Adrenal gland (tissue), 12 donors: ENCODE results near the gene TMEM258. TPM values are rescaled to one million over a fixed set of nuclear protein-coding genes. Genes with fewer than 3 reads are reported as not detected.

Experiments
- DNase-seq, 7 donors: peaks; one replicate each; pipeline ENCODE4 v3.0.0-alpha.2; 2019 to 2020
- H3K27ac ChIP-seq, 5 donors: fragments of 200-600 bp; sonication (generic) in 4 of 5; 1 replicate in 3 of 5; 2 replicates in 2 of 5; pipeline versions ENCODE4 v1.5.1 to v1.8.0; 2016 to 2020; ENCODE audit warnings: mild to moderate bottlenecking in 1 of 5
- H3K27me3 ChIP-seq: fragments of 200-600 bp; 2 replicates; pipeline ENCODE4 v1.8.0; 2021
- H3K36me3 ChIP-seq, 2 donors: fragments of 200-600 bp; replicated peaks in 1 of 2; 1 replicate in 1 of 2; 2 replicates in 1 of 2; pipeline versions ENCODE4 v1.5.1 to v1.8.0; 2018 to 2022
- H3K4me1 ChIP-seq, 2 donors: fragments of 200-600 bp; replicated peaks in 1 of 2; 1 replicate in 1 of 2; 2 replicates in 1 of 2; pipeline versions ENCODE4 v1.5.1 to v1.8.0; 2018 to 2021
- H3K4me3 ChIP-seq, 4 donors: fragments of 200-600 bp; sonication (generic) in 3 of 4; one replicate each; pipeline ENCODE4 v1.5.1; 2016 to 2018
- H3K9me3 ChIP-seq, 3 donors: fragments of 200-600 bp; sonication (generic) in 1 of 3; replicated peaks in 1 of 3; 1 replicate in 2 of 3; 2 replicates in 1 of 3; pipeline versions ENCODE4 v1.5.1 to v1.8.0; 2016 to 2021
- CTCF ChIP-seq, 6 experiments: fragments of 450-650 bp in 4 of 6; fragments of 200-600 bp in 2 of 6; sonication (generic) in 1 of 6; IDR thresholded peaks; 1 replicate in 5 of 6; 2 replicates in 1 of 6; pipeline versions ENCODE4 v1.5.1 to v1.8.0; 2016 to 2021; ENCODE audit warnings: antibody characterized with exemption in 6 of 6, mild to moderate bottlenecking in 2 of 6, moderate library complexity in 1 of 6
- POLR2A ChIP-seq, 2 donors: fragments of 450-650 bp; IDR thresholded peaks; one replicate each; pipeline ENCODE4 v1.6.1; 2017; ENCODE audit warnings: antibody characterized with exemption in 2 of 2, mild to moderate bottlenecking in 2 of 2, moderate library complexity in 1 of 2
- whole genome bisulfite sequencing, 4 donors: extraction: QIAGEN DNeasy Blood & Tissue Kit in 2 of 4; methylation state at CpG; one replicate each; pipeline versions ENCODE4 v1.1.5 to v1.1.7; 2013 to 2017; 5-methylcytosine and 5-hydroxymethylcytosine counted together
- intact Hi-C, 2 donors: fragments of 100-400 bp; cut with DNase I; formaldehyde crosslinking; loops; one replicate each; pipeline versions ENCODE4 v1.14.1 to v1.15.0; 2022 to 2023
- polyA plus RNA-seq, 3 donors: library from polyadenylated mRNA; stranded (reverse); fragments of 200-250 nt in 2 of 3; fragments of 350-450 nt in 1 of 3; fragmentation: Illumina TruSeq in 1 of 3; extraction: RNeasy Lipid Tissue Mini Kit (QIAGEN cat#74804) in 1 of 3; gene quantifications; one replicate each; pipeline ENCODE4 v1.2.3, GENCODE V29; 2013 to 2014
- total RNA-seq, 9 donors: library from RNA; depleted of rRNA in 4 of 9; stranded (reverse); fragments of >200 nt in 4 of 9; fragments of 120-200 nt in 1 of 9; fragmentation: NEBNext Ultra II Directional in 1 of 9; extraction: Animal tissue kit (Norgen Biotek cat#: 25700) in 1 of 9; gene quantifications; one replicate each; pipeline versions ENCODE4 v1.1.0 to v1.2.4, GENCODE V29; 2013 to 2023
- donor health status: healthy with polysubstance abuse.
- donor health status: Bipolar disorder and iron deficiency.
- donor health status: DM: yes; HTN: yes; CAD: no.
- donor health status: DM: no; HTN: no; CAD: no.
- donor health status: DM: no; HTN: no; CAD: no.
- donor health status: DM: yes; HTN: yes; CAD: no.

Gene TMEM258
- total and polyA plus RNA-seq, 12 donors, result 22.8 to 215 (median 139) TPM

- H3K36me3 ChIP-seq, result no peaks in the 10 kb centered on the region
- intact Hi-C loops, result no loop called here
- no peaks in the 10 kb centered on the region for H3K27me3 ChIP-seq
- H3K9me3 ChIP-seq, result no peaks in the 10 kb centered on the region
- H3K4me3 ChIP-seq, result no peak overlapping the region
- H3K27ac ChIP-seq, result no peak overlapping the region
- H3K4me1 ChIP-seq, result no peaks in the 10 kb centered on the region
- 59 to 78% (median 68%) methylated on average over 7 to 11 of the region's 11 CpGs for WGBS, 4 donors
- no peak for DNase-seq
- TF ChIP-seq CTCF (IDR thresholded peaks at IDR 0.05), result no peak
- no peak for TF ChIP-seq POLR2A (IDR thresholded peaks at IDR 0.05)
Measured at GRCh38 chr11:61768376-61769076, 23.9 kb downstream of the TMEM258 start.

DNA sequence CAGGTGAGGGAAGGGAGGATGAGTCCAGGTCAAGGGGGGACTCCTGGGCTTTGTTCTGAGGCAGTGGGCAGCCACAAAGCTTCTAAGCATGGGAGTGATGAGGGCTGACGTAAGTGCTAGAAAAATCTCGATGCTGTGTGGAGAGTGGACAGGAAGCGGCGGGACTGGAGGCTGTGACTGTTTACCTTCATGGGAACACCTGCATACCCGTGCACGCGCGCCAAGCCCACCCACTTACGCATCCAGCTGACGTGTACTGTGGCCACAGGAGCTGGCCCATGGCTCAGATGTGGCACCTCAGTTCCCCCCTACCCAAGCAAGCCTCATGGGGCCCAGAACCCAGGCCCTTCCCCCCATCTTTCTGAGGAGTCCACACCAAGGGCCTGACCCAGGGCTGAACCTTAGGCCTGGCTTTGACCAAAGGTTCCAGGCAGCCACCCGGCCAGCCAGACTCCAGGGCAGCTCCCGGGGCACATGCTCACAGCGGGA is 26.0 kb downstream of the TMEM258 start:
- TF ChIP-seq POLR2A (IDR thresholded peaks at IDR 0.05) (no peak), CTCF (IDR thresholded peaks at IDR 0.05) (no peak)
- no peak for DNase-seq
- intact Hi-C loops, result no loop called here
- H3K36me3 ChIP-seq, result no peaks in the 10 kb centered on the region
- WGBS, 4 donors, result 77 to 88% (median 84%) methylated on average over 10 to 13 of the region's 13 CpGs
- no peaks in the 10 kb centered on the region for H3K4me1 ChIP-seq
- no peaks in the 10 kb centered on the region for H3K27me3 ChIP-seq
- H3K4me3 ChIP-seq, result no peak overlapping the region
- no peak overlapping the region for H3K27ac ChIP-seq
- no peaks in the 10 kb centered on the region for H3K9me3 ChIP-seq

DNA sequence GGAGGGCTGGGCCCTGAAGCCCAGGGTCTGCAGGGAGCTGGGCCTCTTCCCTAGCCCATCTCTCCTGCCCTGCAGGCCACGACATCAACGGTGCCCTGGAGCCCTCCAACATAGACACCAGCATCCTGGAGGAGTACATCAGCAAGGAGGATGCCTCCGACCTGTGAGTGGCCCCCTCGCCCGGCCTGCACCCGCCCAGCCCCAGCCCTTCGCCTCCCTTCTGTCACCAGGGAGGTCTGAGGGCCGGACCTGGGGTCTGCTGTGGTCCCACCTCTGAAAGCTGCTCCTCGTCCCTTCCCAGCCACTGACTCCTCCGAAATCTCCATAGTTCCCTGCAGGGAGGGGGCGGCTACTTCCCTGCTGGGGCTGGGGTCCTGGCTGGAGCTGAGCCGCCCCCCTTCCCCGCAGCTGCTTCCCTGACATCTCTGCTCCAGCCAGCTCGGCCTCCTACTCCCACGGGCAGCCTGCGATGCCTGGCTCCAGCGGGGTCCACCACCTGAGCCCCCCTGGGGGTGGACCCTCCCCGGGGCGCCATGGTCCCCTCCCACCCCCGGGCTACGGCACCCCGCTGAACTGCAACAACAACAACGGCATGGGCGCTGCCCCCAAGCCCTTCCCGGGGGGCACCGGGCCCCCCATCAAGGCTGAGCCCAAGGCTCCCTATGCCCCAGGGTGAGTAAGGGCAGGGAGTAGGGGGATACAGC is 26.7 kb downstream of the TMEM258 start:
- Histone ChIP-seq H3K36me3 (no peaks in the 10 kb centered on the region), H3K27me3 (no peaks in the 10 kb centered on the region), H3K27ac (no peak overlapping the region), H3K9me3 (no peaks in the 10 kb centered on the region), H3K4me1 (no peaks in the 10 kb centered on the region), H3K4me3 (no peak overlapping the region)
- 79 to 95% (median 82%) methylated on average over 7 to 26 of the region's 26 CpGs for WGBS, 4 donors
- TF ChIP-seq POLR2A (IDR thresholded peaks at IDR 0.05) (no peak), CTCF (IDR thresholded peaks at IDR 0.05) (no peak)
- intact Hi-C loops, result no loop called here
- no peak for DNase-seq

- DNase-seq, result peak in 3 of 7 donors; percentile 49 to 72 (median 72)
- no peak for TF ChIP-seq POLR2A (IDR thresholded peaks at IDR 0.05)
- no peak for TF ChIP-seq CTCF (IDR thresholded peaks at IDR 0.05)
- WGBS, 4 donors, result 46 to 70% (median 51%) methylated on average over 2 to 22 of the region's 22 CpGs
Measured at GRCh38 chr11:61764606-61765260, 27.7 kb downstream of the TMEM258 start.

More at GRCh38 chr11:61764606-61765260, 27.7 kb downstream of the TMEM258 start:
- H3K9me3 ChIP-seq, result no peaks in the 10 kb centered on the region
- no peak overlapping the region for H3K27ac ChIP-seq
- H3K4me3 ChIP-seq, result no peak overlapping the region
- H3K27me3 ChIP-seq, result no peaks in the 10 kb centered on the region
- no peaks in the 10 kb centered on the region for H3K4me1 ChIP-seq
- H3K36me3 ChIP-seq, result no peaks in the 10 kb centered on the region
- intact Hi-C loops, result no loop called here
